TTC549 (cell line): ENCODE data around the gene CMTR1.
"Not testable (repeated sequence)": the region's sequence is repeated elsewhere in the genome, so short reads cannot be mapped to it uniquely, and the experiment has no call there.

ENCODE experiments used
- FAIRE-seq: peaks from 2 replicates; lab custom pipeline; 2012; peaks lifted over from hg19 to GRCh38; lab: Jason Lieb, UNC

CMTR1 gene

GRCh38 chr6:37492991-37493660, 60.1 kb downstream of the CMTR1 start:
- FAIRE-seq = no peak

GRCh38 chr6:37493661-37493995, 60.6 kb downstream of the CMTR1 start:
- no peak for FAIRE-seq

GRCh38 chr6:37495244-37495934, 62.4 kb downstream of the CMTR1 start:
- FAIRE-seq = no peak

- no peak for FAIRE-seq
These were observed 64.2 kb downstream of the CMTR1 start for GRCh38 chr6:37496951-37497885.

GRCh38 chr6:37499433-37500293, 66.6 kb downstream of the CMTR1 start, which contains the start of gene CCDC167:
Gene CCDC167 (minus strand): TSS chr6:37499893. CDS start chr6:37499863, 30 bp downstream.
- FAIRE-seq = peak; percentile 75

- no peak for FAIRE-seq
These were observed 67.2 kb downstream of the CMTR1 start for GRCh38 chr6:37500294-37500608.

GRCh38 chr6:37500904-37501303, 67.9 kb downstream of the CMTR1 start:
- not testable (repeated sequence) for FAIRE-seq

- FAIRE-seq = no peak
These were observed 68.8 kb downstream of the CMTR1 start for GRCh38 chr6:37501632-37502491.

- FAIRE-seq = no peak
These were observed 69.8 kb downstream of the CMTR1 start for GRCh38 chr6:37502703-37503291.

- no peak for FAIRE-seq
These were observed 70.4 kb downstream of the CMTR1 start for GRCh38 chr6:37503309-37503965.

GRCh38 chr6:37504024-37504423, 71.0 kb downstream of the CMTR1 start:
- FAIRE-seq = no peak

GRCh38 chr6:37506479-37506878, 73.5 kb downstream of the CMTR1 start:
- FAIRE-seq = no peak

GRCh38 chr6:37507077-37507476, 74.1 kb downstream of the CMTR1 start:
- FAIRE-seq = no peak

- FAIRE-seq = no peak
These were observed 74.8 kb downstream of the CMTR1 start for GRCh38 chr6:37507690-37508421.

- no peak for FAIRE-seq
These were observed 78.2 kb downstream of the CMTR1 start for GRCh38 chr6:37511201-37511600.

- no peak for FAIRE-seq
These were observed 78.9 kb downstream of the CMTR1 start for GRCh38 chr6:37511910-37512399.

GRCh38 chr6:37512400-37513011, 79.5 kb downstream of the CMTR1 start:
- no peak for FAIRE-seq

GRCh38 chr6:37513155-37513554, 80.1 kb downstream of the CMTR1 start:
- no peak for FAIRE-seq

- FAIRE-seq = no peak
These were observed 80.6 kb downstream of the CMTR1 start for GRCh38 chr6:37513576-37513975.
